Stromal cell of bone marrow (primary cell): ENCODE measurements around the gene IRF2.

Source experiments
- DNase-seq: peaks from one replicate; pipeline ENCODE4 v3.0.0-alpha.2; 2012; ENCODE audit warnings: low read depth

IRF2 gene

DNA sequence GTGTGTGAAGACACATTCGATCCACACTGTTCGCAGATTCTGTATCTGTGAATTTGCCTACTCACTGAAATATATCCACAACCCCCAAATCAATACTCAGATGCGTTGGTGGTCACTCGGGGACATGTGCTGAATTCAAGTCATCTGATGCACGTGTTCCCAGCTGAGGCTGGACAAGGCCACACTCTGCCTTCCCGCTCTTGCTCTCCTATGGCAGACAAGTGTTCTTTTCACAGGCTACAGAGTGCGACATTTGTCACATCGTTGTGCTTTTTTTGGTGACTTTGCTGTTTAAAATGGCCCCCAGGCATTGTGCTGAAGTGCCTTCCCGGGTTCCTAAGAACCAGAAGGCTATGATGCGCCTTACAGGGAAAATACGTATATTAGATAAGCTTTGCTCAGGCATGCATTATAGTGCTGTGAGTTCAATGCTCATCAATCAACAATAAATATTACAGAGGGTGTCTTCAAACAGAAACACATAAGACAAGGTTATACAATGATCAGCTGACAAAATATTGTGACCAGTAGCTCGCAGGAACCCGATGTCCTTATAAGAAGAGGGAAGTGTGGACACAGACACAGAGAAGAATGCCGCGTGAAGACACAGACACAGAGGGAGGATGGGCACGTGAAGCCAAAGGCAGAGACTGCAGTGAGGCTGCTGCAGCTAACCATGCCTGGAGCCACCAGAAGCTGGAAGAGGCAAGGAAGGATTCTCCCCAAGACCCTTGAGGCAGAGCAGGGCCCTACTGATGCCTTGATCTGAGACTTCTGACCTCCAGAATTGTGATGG lies 42.0 kb downstream of the IRF2 start:
- no peak for DNase-seq

DNA sequence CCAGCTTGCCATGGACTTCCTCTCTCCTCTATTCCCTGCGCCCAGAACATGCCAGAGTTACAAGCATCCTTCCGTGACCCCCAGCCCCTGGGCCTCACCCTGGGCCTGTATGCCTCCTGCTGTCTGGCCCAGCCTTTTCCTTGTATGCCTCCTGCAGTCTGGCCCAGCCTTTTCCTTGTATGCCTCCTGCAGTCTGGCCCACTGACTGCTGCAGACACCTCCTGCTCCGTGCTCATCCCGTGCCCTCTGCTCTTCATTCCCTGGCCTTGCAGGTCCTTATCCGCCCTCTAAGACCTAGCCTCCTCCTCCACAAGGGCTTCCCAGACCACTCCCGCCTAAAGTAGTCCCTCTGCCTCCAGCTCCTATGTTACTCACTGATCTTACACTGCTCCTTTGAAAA lies 44.2 kb downstream of the IRF2 start:
- DNase-seq = no peak

DNA sequence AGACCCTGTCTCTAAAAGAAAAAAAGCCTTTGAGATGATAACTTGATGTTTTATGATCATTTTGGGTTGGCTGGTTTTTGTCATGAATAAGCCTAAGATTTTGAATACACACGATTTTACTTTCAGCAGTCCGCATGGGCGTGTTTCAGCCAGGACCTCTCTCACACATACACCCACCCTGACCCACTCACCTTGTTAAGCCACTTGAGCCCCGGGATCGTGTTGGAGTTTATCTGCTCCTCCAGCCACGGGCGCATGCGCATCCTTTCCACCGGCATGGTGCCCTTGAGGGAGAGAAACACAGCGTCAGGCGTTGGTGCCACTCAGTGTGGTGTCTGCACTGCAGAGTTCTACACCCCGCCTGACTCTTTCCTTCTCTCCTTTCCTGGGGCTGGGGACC lies 45.6 kb downstream of the IRF2 start:
- DNase-seq = no peak

- DNase-seq = no peak
Observed at GRCh38 chr4:184427687-184428086, 46.7 kb downstream of the IRF2 start.

DNA sequence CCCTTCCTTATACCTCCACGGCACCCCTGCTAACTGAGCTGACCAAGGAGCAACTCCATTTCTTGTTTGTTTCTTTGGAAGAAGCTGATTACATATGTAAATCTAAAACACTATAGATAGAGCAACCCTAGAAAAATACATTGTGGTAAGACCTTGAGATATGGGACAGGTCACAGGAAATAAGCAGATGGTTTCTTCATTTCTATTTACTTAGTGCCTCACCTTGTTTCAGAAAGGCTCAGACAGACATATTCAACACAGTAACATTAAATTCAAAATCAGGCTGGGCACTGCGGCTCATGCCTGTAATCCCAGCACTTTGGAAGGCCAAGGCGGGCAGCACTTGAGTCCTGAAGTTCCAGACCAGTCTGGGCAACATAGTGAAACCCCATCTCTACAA lies 47.3 kb downstream of the IRF2 start:
- no peak for DNase-seq

DNA sequence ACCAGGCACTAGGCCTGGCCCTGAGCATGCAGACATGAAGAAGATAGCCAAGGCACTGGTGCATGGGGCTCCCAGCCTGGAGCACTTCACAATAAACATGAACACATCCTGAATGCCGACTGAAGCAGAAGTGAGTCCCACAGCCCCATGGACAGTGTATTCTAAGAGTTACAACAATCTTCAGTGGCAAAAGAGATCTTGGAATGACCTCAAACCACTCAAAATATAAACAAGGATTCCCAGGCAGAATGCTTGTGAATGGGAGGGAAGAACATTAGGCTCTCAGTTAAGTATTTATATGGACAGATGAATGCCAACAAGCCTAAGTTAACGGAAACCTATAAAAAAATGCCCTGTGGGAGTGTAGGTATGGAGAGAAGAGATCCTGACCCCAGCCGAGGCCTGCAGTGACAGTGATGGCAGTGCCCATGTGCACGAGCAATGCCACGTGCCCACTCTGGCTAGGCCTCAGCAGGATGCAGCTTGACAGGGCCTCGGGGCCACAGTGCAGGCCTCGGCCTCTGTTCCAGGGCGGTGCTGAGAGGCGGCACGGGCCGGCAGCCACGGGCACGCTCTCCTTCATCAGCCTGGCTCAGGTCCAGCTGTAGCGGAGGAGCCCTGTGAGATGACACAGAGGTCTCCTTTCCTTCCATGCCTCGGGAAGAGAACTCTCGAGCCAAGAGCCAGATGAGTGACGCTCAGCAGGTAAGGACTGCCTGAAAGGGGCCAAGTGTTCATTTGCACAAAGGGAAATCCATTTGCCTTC lies 49.2 kb downstream of the IRF2 start:
- no peak for DNase-seq

- DNase-seq = no peak
Observed at GRCh38 chr4:184424279-184424678, 50.1 kb downstream of the IRF2 start.

GRCh38 chr4:184423003-184423686 lies 51.2 kb downstream of the IRF2 start:
- DNase-seq = no peak

DNA sequence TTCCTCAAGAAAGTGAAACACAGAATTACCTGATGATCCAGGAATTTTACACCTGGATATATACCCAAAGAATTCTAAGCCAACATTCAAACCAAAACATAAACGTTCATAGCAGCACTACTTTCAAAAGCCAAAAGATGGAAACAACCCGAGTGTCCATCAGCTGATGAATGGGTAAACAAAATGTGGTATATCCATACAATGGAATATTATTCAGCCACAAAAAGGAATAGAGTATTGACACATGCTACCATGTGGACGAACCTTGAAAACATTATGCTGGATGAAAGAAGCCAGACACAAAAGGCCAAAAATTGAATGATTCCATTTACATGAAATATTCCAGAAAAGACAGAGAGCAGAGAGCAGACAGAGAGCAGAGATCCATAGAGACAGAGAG lies 52.0 kb downstream of the IRF2 start:
- DNase-seq = no peak

- DNase-seq = no peak
Observed at GRCh38 chr4:184421533-184422155, 52.7 kb downstream of the IRF2 start.

- no peak for DNase-seq
Observed at GRCh38 chr4:184420881-184421416, 53.4 kb downstream of the IRF2 start.

DNA sequence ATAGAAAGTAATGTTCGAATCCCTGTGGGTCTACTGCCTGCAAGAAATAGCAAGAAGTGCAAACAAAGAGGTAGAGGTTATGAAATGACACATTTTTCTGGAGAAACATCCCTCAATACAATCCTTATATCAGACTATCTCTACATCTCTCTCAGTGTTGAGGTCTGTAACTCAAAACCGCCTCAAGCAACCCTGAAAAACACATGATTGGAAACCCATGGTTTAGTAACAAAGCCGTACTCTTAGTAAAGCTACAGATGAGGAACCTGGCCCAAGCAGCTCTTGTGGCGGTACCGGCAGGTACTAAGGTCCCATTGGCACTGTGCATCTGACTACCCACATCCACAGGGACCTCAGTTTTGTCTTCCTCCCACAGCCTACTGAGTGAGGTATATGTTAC lies 53.9 kb downstream of the IRF2 start:
- DNase-seq = no peak

- DNase-seq = no peak
Observed at GRCh38 chr4:184419976-184420375, 54.4 kb downstream of the IRF2 start.

DNA sequence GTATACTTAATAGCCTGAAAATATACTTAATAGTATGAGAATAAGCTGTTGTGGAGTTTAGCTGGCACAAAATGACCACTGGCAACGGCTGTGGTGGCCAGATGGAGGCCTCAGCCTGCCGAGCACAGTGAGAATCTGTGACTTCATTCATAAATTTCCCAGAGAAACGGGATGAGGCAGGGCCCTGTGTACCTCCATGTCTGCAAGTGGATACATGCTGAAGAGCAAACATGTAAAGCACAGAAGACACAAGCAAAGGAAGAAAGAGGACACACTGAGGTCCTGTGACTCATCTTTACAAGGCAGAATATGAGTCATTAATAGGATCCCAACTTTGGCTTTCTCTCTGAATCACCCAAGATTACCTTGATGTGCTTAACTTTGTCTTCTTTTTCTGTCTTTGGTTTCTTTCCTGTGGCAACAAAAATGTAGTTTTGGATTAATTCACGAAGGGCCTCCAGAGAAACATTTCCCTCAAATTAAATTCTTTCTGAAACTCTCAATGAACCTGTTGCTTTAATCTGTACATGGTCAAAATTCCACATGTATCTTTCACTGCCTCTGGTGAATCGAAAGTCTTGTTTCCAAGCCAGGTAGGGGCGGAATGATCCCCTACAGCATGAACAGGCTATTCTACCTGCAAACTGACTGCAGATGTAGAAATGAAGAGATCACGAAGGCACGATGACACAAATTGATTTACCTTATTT lies 56.4 kb downstream of the IRF2 start:
- peak; percentile 64 for DNase-seq

DNA sequence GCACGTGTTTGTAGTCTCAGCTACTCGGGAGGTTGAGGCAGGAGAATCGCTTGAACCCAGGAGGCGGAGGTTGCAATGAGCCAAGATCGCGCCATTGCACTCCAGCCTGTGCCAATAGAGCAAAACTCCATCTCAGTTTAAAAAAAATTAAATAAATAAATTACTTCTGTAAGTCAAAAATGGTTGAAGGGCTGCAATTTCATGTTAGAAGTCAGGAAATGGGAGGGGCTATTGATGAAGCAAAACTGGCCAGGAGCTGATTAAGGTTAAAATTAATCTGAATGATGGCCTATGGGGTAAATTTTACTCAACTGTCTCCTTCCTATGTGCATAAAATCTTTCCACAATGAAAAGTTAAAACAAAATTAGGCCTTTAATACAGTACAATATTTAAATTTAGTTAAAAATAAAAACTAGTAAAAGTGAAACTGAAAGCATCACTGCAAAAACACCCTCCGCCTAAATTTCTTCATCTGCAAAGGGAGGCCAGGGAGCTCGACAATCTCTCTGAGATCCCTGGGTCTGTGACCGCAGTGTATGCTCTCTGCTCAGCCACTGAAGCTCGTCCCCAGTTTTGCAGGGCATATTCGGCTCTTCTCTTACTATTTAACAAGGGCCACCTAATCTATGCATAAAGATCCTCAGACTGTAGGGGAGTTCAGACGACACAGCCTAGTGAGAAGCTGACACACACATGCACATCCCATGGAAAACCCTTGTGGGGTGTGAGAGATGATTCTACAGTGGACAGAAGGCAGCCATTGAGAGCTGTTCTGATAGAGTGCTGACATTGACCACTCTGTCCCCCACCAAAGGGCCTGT lies 57.2 kb downstream of the IRF2 start:
- no peak for DNase-seq

DNA sequence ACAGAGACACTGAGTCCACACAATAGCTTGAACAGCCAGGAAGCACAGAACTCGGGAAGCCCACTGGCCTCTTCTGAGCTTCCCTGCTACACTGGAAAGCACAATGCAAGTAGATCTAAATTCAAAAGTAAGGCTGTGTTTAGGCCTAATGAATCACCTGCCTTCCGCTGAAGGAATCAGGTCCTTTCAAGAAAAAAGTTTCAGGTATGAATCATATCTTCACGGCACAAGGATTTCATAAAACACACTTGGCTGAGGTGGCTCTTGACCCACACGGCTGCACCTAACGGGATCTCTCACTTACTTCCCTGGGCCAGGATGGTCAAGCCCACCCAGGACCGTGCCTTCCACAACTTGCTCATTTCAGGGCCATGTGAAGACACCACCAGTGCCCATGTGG lies 59.3 kb downstream of the IRF2 start:
- DNase-seq = no peak

DNA sequence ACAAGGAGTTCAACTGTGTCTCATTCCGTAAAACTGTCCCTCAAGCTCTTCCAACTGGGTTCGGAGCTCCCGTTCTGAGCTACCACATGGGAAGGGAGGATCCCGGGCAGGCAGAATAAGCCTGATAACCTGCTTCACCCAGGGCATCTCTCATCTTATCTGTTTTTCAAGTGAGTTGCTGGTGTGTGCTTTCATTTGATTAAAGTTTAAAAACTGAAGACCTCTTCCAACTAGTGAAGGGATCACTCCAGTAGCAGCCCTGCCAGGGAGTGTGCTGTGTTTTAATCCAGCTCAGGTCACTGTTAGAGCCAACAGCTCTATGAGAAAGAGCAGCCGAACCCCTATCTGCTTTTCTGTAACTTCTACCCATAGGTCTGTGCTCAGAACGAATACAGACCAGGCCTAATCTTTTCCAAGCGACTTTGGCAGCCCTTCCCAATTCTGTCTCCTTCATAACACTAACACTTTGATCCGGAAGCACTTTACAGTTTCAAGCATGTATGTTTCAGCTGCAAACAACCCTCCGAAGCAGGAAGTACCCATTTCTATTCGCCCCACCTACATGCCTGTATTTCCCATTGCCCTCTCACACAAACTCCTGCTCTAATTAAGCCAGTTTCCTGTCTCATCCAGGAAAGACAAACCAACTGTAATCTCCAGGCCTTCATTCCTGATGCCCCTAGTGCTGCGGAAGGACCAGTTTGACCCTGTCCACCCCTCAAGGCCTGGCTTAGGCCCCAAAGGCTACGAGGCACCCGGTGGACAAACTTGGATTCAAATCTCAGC lies 60.9 kb downstream of the IRF2 start:
- no peak for DNase-seq

- DNase-seq = no peak
Observed at GRCh38 chr4:184410748-184411147, 63.6 kb downstream of the IRF2 start.

DNA sequence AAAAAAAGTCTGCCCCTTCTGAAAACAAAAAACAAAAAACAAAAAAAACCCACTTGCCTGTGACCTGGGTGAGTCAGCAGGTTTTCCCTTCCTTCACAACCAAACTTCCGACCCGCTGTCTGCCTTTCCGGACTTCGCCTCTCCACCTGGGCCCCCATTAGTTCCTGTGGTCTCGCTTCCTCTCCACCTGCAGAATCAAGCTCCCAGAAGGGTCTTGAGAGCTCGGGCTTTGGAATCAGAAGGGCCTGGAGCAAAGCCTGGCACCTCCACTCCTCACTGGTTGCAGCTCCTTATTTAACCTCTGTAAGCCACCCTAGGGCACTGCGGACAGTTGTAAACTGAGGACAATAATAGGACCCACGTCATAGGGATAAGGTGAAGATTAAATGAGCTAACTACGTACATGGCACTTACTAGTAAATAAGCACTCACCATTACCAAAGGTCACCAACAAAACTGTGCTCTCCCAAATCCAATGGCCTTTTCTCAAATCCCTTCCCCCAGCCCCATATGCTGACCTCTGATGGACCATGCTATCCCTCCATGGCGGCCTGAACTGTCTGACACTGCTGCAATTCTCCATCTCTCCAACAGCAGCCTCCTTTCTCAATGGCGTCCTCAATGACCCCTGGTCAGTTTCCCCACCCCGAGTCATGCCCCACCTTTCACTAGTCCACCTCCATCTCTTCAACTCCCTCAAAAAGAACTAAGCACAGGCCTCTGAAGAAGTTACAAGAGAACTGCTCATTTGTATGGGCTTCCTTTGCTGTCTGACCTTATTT lies 64.2 kb downstream of the IRF2 start:
- no peak for DNase-seq
